NCI-H2029 treated with DMSO at 0.1 percent for 48 hours (cell line): Measurements from ENCODE around the gene CTDNEP1.
A peak's percentile ranks its signal among the peaks of the same experiment; 100 is the strongest.

Experiments used
- DNase-seq: peaks from one replicate; lab custom pipeline; 2025; lab: John Stamatoyannopoulos, UW

CTDNEP1 gene

DNA sequence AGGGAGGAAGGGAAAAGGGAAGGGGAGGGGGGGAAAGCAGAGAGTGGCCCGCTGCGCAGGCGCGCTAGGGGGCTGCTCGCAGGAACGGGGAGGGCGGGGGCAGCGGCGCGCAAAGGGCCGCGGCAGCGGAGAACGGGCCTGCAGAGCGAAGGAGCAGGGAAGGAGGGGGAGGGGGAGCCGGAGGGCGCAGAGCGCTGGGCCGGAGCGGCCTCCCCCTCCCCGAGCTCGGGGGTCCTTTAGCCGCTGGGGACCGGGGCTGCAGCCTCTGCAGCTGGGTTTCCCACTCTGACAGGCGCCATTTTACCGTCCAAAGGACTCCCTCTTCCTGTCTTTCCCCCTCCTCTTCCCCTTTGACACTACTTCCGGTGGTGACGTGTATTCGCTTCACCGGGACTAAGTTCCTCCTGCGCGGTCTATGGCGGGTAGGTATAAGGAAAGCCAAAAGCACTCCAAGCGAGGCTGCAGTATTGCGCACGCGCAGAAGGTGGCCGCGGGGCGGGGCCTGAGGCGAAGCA is at the start of gene CTDNEP1:
CTDNEP1 (minus strand) TSS at position 74 of the 515 bp plus-strand sequence. CDS start 438 bp downstream, outside the sequence.
- peak; percentile 89 for DNase-seq

DNA sequence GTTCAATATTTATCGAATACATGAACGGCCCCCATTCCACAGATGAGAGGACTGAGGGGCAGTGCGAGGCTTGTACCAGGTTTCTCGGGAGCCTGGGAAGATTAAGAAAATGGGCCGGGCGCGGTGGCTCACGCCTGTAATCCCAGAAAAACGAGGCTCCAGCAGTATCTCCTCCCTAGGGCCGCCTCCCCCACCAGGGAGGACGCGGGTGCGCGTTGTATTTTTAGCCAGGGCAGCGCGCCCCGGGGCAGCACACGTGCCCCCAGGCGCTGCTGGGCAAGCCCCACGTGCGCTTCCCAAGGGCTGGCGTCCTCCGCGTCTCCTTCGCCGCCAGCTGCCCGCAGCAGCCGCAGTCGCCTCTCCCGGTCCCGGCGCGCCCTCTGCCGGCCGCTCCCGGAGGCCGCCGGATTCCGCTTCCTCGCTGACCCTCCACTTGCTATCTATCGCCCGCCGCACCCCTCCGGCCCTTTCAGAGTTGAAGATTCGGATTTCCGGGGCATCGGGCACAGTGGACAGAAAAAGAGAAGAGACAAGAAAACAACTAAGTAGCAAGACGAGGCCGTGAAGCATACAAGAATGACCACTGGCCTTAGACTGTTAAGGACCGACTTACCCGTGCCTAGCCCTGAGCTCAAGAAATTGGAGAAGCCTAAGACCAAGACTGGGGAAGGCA is 44.8 kb upstream of the CTDNEP1 start:
- no peak for DNase-seq

GRCh38 chr17:7295230-7296180 is 44.0 kb upstream of the CTDNEP1 start:
- no peak for DNase-seq

GRCh38 chr17:7294614-7295153 is 43.1 kb upstream of the CTDNEP1 start, which contains the start of gene YBX2:
Gene YBX2, minus strand, starts transcription at chr17:7294639. Its CDS starts 139 bp downstream, at chr17:7294500.
- DNase-seq: peak; percentile 2

- no peak for DNase-seq
Observed at GRCh38 chr17:7293816-7294613, 42.5 kb upstream of the CTDNEP1 start.

DNA sequence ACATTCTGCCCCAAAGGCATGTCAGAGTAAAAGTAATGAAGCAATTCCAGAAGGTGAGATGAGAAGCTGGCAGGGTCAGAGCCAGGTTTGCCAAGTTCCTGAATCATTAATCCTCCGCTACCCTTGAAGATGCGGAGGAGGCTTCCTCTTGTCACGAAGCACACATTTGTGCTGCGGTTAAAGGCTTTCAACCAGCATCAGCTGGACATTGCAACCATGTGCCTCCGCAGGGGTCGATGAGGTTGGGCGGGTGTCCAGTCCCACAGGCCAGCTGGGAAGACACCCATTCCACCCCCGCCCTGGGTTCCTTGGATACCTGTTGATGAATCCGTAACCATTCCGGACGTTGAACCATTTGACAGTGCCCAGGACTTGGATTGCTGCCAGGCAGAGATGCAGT is 41.6 kb upstream of the CTDNEP1 start:
- DNase-seq: no peak

GRCh38 chr17:7292729-7293128 is 41.2 kb upstream of the CTDNEP1 start:
- no peak for DNase-seq

DNA sequence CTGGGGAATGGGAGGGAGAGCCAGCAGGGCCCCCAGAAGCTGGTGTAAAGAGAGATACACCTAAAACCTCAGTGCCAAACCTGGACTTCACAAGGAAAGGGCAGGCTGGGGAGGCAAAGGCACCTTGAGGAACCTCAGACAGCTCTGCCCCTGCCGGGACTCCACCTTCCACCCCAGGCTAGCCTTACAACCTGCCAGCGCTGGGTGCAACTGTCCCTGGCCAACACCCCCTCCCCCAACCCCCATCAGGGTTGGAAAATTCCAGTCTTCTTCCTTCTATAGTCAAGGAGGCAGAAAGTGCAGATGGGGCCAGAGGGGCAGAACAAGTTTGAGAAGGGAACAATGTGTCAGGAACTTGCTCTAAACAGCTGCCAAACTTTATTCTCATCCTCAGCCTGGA is 40.7 kb upstream of the CTDNEP1 start:
- DNase-seq: no peak

DNA sequence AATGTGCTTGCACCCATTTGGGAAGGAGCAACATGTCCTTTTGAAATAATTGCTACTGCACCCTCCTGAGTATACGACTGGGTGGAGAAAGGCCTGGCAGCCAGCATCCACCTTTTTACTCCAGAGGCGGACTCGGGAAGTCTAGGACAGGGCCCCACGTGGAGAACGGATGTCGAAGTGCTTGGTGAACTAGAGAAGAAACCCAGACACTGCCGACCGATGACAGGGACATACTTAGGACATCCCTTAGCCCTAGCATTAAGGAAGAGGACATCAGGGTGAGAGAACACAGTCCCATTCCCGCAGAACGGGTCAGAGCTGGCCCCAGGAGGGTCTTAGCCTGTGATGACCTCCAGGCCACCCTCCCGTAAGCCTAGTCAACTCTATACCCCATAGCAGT is 39.2 kb upstream of the CTDNEP1 start:
- DNase-seq: no peak

DNA sequence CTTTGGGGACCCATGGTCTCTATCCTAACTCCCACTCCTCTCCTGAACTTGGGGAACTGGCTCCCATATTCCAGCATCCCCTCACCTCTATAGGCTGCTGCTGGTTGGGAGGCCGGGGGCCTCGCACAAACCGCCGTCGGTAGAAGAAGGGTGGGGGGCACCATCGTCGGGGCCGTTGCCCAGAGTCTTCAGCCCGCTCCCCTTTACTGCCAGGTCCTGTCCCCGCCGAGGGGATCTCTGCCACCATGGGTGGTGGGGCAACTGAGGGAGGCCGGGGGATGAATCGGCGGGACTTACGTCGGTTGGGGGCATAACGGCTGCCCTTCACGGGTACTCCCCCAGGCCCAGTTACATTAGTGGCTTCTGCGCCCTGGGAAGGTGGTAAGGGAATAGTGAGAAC is 38.6 kb upstream of the CTDNEP1 start:
- no peak for DNase-seq

GRCh38 chr17:7289256-7290032 is 37.9 kb upstream of the CTDNEP1 start:
- no peak for DNase-seq

GRCh38 chr17:7285679-7286078 is 34.1 kb upstream of the CTDNEP1 start:
- DNase-seq: no peak

DNA sequence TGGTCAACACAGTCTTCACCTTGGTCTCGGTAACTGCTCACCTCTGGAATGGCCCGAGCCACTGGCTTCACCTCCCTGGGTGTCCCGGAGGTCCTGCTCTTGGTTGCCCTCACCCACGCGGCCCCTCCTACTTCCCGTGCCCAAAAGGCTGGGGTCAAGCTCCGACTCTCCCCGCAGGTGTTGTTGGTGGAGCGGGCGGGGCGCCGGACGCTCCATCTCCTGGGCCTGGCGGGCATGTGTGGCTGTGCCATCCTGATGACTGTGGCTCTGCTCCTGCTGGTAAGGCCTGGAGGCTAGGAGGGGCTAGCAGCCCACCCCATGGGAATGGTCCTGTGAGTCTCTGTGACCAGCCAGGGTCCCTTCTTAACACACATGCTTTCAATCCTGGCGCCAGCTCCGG is 33.4 kb upstream of the CTDNEP1 start:
- no peak for DNase-seq

DNA sequence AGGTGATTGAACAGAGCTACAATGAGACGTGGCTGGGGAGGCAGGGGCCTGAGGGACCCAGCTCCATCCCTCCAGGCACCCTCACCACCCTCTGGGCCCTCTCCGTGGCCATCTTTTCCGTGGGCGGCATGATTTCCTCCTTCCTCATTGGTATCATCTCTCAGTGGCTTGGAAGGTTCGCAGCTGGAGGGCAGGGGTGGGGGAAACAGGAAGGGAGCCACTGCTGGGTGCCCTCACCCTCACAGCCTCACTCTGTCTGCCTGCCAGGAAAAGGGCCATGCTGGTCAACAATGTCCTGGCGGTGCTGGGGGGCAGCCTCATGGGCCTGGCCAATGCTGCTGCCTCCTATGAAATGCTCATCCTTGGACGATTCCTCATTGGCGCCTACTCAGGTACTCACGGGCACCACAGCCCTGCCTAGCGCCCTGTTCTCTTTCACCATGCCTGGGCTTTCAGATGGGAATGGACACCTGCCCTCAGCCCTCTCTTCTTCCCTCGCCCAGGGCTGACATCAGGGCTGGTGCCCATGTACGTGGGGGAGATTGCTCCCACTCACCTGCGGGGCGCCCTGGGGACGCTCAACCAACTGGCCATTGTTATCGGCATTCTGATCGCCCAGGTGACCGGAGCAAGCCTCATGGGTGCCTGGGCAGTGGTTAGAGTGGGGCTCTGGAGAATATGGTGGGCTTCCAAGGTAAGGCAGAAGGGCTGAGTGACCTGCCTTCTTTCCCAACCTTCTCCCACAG is 32.1 kb upstream of the CTDNEP1 start:
- no peak for DNase-seq

GRCh38 chr17:7282752-7283321 is 31.3 kb upstream of the CTDNEP1 start:
- DNase-seq: no peak

GRCh38 chr17:7281953-7282751 is 30.6 kb upstream of the CTDNEP1 start:
- no peak for DNase-seq

DNA sequence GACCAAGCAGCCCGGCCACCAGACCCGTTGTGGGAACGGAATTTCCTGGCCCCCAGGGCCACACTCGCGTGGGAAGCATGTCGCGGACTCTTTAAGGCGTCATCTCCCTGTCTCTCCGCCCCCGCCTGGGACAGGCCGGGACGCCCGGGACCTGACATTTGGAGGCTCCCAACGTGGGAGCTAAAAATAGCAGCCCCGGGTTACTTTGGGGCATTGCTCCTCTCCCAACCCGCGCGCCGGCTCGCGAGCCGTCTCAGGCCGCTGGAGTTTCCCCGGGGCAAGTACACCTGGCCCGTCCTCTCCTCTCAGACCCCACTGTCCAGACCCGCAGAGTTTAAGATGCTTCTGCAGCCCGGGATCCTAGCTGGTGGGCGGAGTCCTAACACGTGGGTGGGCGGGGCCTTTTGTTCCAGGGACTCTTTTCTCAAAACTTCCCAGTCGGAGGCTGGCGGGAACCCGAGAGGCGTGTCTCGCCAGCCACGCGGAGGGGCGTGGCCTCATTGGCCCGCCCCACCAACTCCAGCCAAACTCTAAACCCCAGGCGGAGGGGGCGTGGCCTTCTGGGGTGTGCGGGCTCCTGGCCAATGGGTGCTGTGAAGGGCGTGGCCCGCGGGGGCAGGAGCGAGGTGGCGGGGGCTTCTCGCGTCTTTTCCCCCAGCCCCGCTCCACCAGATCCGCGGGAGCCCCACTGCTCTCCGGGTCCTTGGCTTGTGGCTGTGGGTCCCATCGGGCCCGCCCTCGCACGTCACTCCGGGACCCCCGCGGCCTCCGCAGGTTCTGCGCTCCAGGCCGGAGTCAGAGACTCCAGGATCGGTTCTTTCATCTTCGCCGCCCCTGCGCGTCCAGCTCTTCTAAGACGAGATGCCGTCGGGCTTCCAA is 29.8 kb upstream of the CTDNEP1 start, which contains the start of gene SLC2A4:
SLC2A4 (plus strand) TSS at position 645 of the 879 bp plus-strand sequence; CDS start at position 862, 217 bp downstream.
- DNase-seq: peak; percentile 25
